Measurements from ENCODE around the gene ZDHHC11B.
"Not testable (repeated sequence)": the region's sequence is repeated elsewhere in the genome, so short reads cannot be mapped to it uniquely, and the experiment has no call there.

ZDHHC11B gene

GRCh38 chr5:715636-716035, 68.9 kb downstream of the ZDHHC11B start:
- not testable (repeated sequence) for DNase-seq (ENCODE audit: low read depth)

DNA sequence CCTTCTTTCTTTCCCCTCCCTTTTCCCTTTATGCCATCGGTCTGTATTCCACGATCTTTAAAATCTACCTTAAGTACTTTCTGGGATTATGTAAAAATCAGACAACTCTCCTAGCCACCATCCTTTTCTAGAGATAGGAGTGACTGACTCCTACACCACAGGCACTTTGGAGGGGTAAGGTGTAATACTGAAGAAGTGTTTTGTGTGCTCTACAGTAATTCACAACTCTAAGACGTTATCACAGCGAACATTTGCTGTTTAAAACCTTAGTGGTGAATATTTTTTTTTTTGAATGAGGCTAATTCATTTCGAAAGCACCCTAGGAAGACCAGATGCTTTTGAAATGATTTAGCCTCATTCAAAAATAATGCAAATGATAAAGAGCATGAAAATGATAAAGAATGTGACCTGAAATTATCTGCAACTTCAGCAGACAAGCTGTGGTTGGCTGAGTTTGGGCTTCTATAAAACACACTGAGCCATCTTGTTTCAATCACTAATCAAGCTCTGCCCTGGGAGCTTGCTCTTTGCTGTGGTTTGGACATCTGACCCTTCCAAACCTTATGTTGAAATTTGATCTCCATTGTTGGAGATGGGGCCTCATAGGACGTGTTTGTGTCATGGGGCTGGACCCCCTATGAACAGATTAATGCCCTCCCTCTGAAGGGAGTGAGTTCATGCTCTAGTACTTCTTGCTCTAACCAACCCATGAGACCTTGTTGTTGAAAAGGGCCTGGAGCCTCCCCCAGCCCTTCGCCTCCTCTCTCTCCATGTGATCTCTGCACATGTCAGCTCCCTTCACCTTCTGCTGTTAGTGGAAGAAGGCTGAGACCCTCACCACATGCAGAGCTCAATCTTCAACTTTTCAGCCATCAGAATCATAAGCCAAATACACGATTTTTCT, 70.1 kb downstream of the ZDHHC11B start:
- DNase-seq (ENCODE audit: low read depth), result not testable (repeated sequence)

GRCh38 chr5:713686-714085, 70.8 kb downstream of the ZDHHC11B start:
- not testable (repeated sequence) for DNase-seq (ENCODE audit: low read depth)

DNA sequence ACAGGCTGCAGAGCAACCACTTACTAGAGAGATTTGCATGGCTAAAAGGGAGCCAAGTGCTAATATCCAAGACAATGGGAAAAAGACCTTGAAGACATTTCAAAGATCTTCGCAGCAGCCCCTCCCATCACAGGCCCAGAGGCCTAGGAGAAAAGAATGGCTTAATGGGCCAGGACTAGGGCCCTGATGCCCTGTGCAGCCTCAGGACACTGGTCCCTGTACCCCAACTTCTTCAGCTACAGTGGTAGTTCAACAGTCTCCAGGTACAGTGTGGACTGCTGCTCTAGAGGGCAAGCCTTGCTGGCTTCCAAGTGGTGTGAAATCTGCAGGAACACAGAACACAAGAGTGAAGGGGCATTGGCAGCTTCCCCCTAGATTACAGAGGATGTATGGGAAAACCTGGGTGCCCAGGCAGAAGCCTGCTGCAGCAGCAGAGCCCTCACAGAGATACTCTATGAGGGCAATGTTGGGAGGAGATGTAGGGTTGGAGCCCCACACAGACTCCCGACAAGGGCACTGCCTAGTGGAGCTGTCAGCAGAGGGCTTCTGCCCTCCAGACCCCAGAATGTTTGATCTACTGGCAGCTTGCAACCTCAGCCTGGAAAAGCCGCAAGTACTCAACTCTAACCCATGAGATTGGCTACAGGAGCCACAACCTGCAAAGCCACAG, 75.5 kb downstream of the ZDHHC11B start:
- DNase-seq (ENCODE audit: low read depth), result not testable (repeated sequence)

- not testable (repeated sequence) for DNase-seq (ENCODE audit: low read depth)
Measured at GRCh38 chr5:708374-708773, 76.2 kb downstream of the ZDHHC11B start.

DNA sequence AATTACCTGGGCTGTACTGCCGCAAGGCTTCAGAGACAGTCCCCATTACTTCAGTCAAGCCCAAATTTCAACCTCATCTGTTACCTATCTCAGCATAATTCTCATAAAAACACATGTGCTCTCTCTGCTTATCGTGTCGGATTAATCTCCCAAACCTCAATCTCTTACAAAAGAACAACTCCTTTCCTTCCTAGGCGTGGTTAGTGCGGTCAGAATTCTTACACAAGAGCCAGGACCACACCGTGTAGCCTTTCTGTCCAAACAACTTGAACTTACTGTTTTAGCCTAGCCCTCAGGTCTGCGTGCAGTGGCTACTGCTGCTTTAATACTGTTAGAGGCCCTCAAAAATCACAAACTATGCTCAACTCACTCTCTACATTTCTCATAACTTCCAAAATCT, 78.4 kb downstream of the ZDHHC11B start:
- DNase-seq (ENCODE audit: low read depth), result not testable (repeated sequence)

GRCh38 chr5:696753-697702, 87.5 kb downstream of the ZDHHC11B start:
- not testable (repeated sequence) for DNase-seq (ENCODE audit: low read depth)

GRCh38 chr5:696191-696590, 88.3 kb downstream of the ZDHHC11B start:
- DNase-seq (ENCODE audit: low read depth), result not testable (repeated sequence)

DNA sequence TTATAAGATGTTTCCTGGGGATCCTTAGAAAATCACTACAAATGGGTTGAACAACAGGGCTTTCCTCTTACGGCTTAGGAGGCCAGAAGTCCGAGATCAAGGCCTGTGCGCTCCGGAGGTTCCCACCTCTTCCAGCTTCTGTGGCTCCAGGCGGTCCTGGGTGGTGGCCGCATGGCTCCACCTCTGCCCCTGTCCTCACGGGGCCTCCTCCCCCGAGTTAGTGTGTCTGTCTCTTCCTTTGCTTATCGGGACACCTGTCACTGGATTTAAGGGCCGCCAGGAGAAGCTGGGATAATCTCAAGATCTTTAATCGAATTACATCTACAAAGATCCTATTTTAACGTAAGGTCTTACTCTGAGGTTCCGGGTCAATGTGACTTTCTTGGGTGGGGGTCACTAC, 89.1 kb downstream of the ZDHHC11B start:
- not testable (repeated sequence) for DNase-seq (ENCODE audit: low read depth)

DNA sequence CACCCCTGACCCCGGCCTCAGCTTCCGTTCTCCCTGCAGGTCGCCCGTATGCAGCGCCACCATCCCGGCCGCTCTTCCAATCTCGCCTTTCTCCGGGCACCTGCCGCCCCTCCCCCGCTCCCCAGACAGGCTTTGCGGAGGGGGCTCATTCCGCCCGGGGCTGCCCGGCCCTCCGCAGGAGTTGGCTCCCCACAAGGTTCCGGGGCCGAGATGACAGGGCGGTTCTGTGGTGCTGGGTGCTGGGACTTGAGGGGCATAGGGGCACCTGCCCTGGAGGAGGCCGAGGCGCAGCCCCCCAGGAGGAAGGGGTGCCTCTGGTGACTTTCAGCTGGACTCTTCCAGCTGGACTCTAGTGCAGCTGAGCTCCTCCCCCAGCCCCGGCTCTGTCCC, 90.5 kb downstream of the ZDHHC11B start:
- DNase-seq (ENCODE audit: low read depth), result not testable (repeated sequence)

- peak; percentile 76 for DNase-seq (ENCODE audit: low read depth)
Measured at GRCh38 chr5:693271-694041, 91.1 kb downstream of the ZDHHC11B start, which contains the start of gene TPPP. TSS of gene TPPP (minus strand) at chr5:693352. CDS start at chr5:678060, 15,292 bp downstream.

GRCh38 chr5:692529-693041, 91.9 kb downstream of the ZDHHC11B start:
- DNase-seq (ENCODE audit: low read depth), result not testable (repeated sequence)

DNA sequence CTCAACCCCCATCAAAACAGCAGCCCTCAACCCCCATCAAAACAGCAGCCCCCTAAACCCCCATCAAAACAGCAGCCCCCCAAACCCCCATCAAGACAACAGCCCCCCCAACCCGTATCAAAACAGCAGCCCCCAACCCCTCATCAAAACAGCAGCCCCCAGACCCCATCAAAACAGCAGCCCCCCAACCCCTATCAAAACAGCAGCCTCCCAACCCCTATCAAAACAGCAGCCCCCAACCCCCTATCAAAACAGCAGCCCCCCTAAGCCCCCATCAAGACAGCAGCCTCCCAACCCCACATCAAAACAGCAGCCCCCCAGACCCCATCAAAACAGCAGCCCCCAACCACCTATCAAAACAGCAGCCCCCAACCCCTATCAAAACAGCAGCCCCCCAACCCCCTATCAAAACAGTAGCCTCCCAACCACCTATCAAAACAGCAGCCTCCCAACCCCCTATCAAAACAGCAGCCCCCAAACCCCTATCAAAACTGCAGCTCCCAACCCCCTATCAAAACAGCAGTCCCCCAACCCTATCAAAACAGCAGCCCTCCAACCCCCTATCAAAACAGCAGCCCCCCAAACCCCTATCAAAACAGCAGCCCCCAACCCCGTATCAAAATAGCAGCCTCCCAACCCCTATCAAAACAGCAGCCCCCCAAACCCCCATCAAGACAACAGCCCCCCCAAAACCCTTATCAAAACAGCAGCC, 92.6 kb downstream of the ZDHHC11B start:
- no peak for DNase-seq (ENCODE audit: low read depth)

- DNase-seq (ENCODE audit: low read depth), result not testable (repeated sequence)
Measured at GRCh38 chr5:691049-691448, 93.5 kb downstream of the ZDHHC11B start.

GRCh38 chr5:690293-690692, 94.2 kb downstream of the ZDHHC11B start:
- DNase-seq (ENCODE audit: low read depth), result not testable (repeated sequence)

GRCh38 chr5:688348-689010, 96.0 kb downstream of the ZDHHC11B start:
- not testable (repeated sequence) for DNase-seq (ENCODE audit: low read depth)

DNA sequence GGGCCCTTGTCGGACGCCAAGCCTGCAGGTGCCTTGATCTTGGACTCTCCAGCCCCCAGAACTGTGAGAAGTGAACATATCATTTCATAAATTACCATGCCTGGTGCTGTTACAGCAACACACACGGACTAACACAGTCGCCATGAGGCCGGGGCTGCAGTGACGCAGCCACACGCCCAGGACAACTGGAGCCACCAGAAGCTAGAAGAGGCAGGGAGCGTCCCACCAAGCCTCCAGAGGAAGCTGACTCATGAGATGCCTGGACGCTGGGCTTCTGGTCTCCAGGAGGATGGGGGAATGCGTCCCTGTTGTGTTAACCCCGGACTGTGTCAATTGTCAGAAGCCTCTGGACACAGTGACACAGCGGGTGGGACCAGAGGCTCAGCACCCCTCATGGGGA, 97.6 kb downstream of the ZDHHC11B start:
- not testable (repeated sequence) for DNase-seq (ENCODE audit: low read depth)

DNA sequence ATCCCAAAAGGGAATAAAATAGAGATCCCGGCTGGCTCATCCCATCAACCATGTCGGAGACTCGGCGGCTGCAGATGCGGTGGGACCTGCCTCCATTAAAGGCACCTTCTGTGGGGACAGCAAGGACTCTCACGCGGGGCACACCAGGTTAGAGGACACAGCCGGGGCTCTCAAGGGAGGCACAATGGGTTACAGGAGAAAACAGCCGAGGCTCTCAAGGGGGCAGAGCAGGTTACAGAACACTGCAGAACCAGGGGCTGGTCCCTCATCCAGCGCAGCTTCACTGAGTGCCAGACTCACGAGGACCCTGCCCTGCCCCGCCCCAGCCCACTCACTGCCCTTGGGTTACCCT, 98.4 kb downstream of the ZDHHC11B start:
- DNase-seq (ENCODE audit: low read depth), result not testable (repeated sequence)

- DNase-seq (ENCODE audit: low read depth), result no peak
Measured at GRCh38 chr5:685262-686171, 99.0 kb downstream of the ZDHHC11B start.
